Neuron (in vitro differentiated cells): Measurements from ENCODE around the gene ACTN3.

ENCODE experiments used
- H2AFZ ChIP-seq: one replicate; pipeline ENCODE4 v1.6.1; 2013; ENCODE audit warnings: low read depth, mild to moderate bottlenecking, inconsistent platforms, low read length, moderate library complexity
- H3K27me3 ChIP-seq: one replicate; pipeline ENCODE4 v1.6.1; 2013; ENCODE audit warnings: low read length; ENCODE audit not compliant: insufficient read depth
- H3K36me3 ChIP-seq: one replicate; pipeline ENCODE4 v1.6.1; 2013; ENCODE audit warnings: low read length; ENCODE audit not compliant: insufficient read depth
- H3K4me1 ChIP-seq: one replicate; pipeline ENCODE4 v1.6.1; 2013; ENCODE audit warnings: low read length; ENCODE audit not compliant: insufficient read depth
- H3K4me3 ChIP-seq: 2 replicates; pipeline ENCODE4 v1.5.1; 2013; ENCODE audit warnings: mild to moderate bottlenecking, low read length, moderate library complexity
- H3K9me3 ChIP-seq: one replicate; pipeline ENCODE4 v1.6.1; 2013; ENCODE audit warnings: low read length

Gene ACTN3

GRCh38 chr11:66546368-66546965 lies at the start of gene ACTN3:
Gene ACTN3 (plus strand): TSS chr11:66546903. CDS start chr11:66546938, 35 bp downstream.
- Histone ChIP-seq H3K4me3 (peak within 1 kb of the TSS; percentile 80), H2AFZ (peak within 1 kb of the TSS; percentile 94), H3K27me3 (no peaks in the 10 kb centered on the region), H3K9me3 (no peaks in the 10 kb centered on the region), H3K4me1 (peaks cover 30% of the 10 kb centered on the region), H3K36me3 (peaks cover 8% of the 10 kb centered on the region)

- no peak overlapping the region for H2AFZ ChIP-seq
- no peaks in the 10 kb centered on the region for H3K9me3 ChIP-seq
- peaks cover 48% of the 10 kb centered on the region for H3K36me3 ChIP-seq
- H3K4me3 ChIP-seq, result no peak overlapping the region
- H3K4me1 ChIP-seq, result no peaks in the 10 kb centered on the region
- H3K27me3 ChIP-seq, result no peaks in the 10 kb centered on the region
These were observed 49.5 kb upstream of the ACTN3 start for GRCh38 chr11:66497206-66497605.

GRCh38 chr11:66498506-66498905 lies 48.2 kb upstream of the ACTN3 start:
- H3K27me3 ChIP-seq, result no peaks in the 10 kb centered on the region
- no peaks in the 10 kb centered on the region for H3K9me3 ChIP-seq
- H3K4me1 ChIP-seq, result no peaks in the 10 kb centered on the region
- H3K36me3 ChIP-seq, result peaks cover 38% of the 10 kb centered on the region
- no peak overlapping the region for H3K4me3 ChIP-seq
- H2AFZ ChIP-seq, result no peak overlapping the region

GRCh38 chr11:66505276-66505816 lies 41.4 kb upstream of the ACTN3 start:
- Histone ChIP-seq H3K9me3 (no peaks in the 10 kb centered on the region), H3K4me3 (no peak overlapping the region), H3K27me3 (no peaks in the 10 kb centered on the region), H2AFZ (no peak overlapping the region), H3K4me1 (no peaks in the 10 kb centered on the region), H3K36me3 (peaks cover 22% of the 10 kb centered on the region)

GRCh38 chr11:66509131-66509561 lies 37.6 kb upstream of the ACTN3 start:
- Histone ChIP-seq H3K27me3 (no peaks in the 10 kb centered on the region), H2AFZ (no peak overlapping the region), H3K9me3 (no peaks in the 10 kb centered on the region), H3K4me3 (no peak overlapping the region), H3K36me3 (peaks cover 30% of the 10 kb centered on the region), H3K4me1 (peaks cover 4% of the 10 kb centered on the region)

GRCh38 chr11:66510271-66510989 lies 36.3 kb upstream of the ACTN3 start, which contains the start of gene BBS1:
Gene BBS1 (plus strand): TSS chr11:66510635. CDS start chr11:66510660, 25 bp downstream.
- no peaks in the 10 kb centered on the region for H3K9me3 ChIP-seq
- peaks cover 4% of the 10 kb centered on the region for H3K4me1 ChIP-seq
- peak within 1 kb of the TSS; percentile 88 for H3K4me3 ChIP-seq
- peaks cover 35% of the 10 kb centered on the region for H3K36me3 ChIP-seq
- H3K27me3 ChIP-seq, result no peaks in the 10 kb centered on the region
- H2AFZ ChIP-seq, result peak within 1 kb of the TSS; percentile 78

GRCh38 chr11:66510990-66511339 lies 35.7 kb upstream of the ACTN3 start:
- Histone ChIP-seq H3K4me3 (peak overlapping the region; percentile 88), H2AFZ (peak overlapping the region; percentile 78), H3K9me3 (no peaks in the 10 kb centered on the region), H3K36me3 (peaks cover 38% of the 10 kb centered on the region), H3K27me3 (no peaks in the 10 kb centered on the region), H3K4me1 (peaks cover 4% of the 10 kb centered on the region)

GRCh38 chr11:66523611-66524010 lies 23.1 kb upstream of the ACTN3 start:
- Histone ChIP-seq H2AFZ (no peak overlapping the region), H3K9me3 (no peaks in the 10 kb centered on the region), H3K27me3 (no peaks in the 10 kb centered on the region), H3K4me1 (no peaks in the 10 kb centered on the region), H3K36me3 (peaks cover 46% of the 10 kb centered on the region), H3K4me3 (no peak overlapping the region)

GRCh38 chr11:66524304-66525040 lies 22.2 kb upstream of the ACTN3 start:
- H3K4me1 ChIP-seq, result no peaks in the 10 kb centered on the region
- H2AFZ ChIP-seq, result no peak overlapping the region
- no peaks in the 10 kb centered on the region for H3K27me3 ChIP-seq
- H3K36me3 ChIP-seq, result peaks cover 44% of the 10 kb centered on the region
- H3K9me3 ChIP-seq, result no peaks in the 10 kb centered on the region
- H3K4me3 ChIP-seq, result no peak overlapping the region

GRCh38 chr11:66529069-66529468 lies 17.6 kb upstream of the ACTN3 start:
- Histone ChIP-seq H3K4me3 (no peak overlapping the region), H3K36me3 (peaks cover 17% of the 10 kb centered on the region), H3K27me3 (no peaks in the 10 kb centered on the region), H3K9me3 (no peaks in the 10 kb centered on the region), H2AFZ (no peak overlapping the region), H3K4me1 (no peaks in the 10 kb centered on the region)

GRCh38 chr11:66529655-66530054 lies 17.0 kb upstream of the ACTN3 start:
- H3K27me3 ChIP-seq, result no peaks in the 10 kb centered on the region
- no peaks in the 10 kb centered on the region for H3K9me3 ChIP-seq
- H2AFZ ChIP-seq, result no peak overlapping the region
- no peaks in the 10 kb centered on the region for H3K4me1 ChIP-seq
- no peak overlapping the region for H3K4me3 ChIP-seq
- H3K36me3 ChIP-seq, result peaks cover 14% of the 10 kb centered on the region

GRCh38 chr11:66530927-66531709 lies 15.6 kb upstream of the ACTN3 start:
- Histone ChIP-seq H3K9me3 (no peaks in the 10 kb centered on the region), H3K4me1 (no peaks in the 10 kb centered on the region), H3K4me3 (no peak overlapping the region), H2AFZ (no peak overlapping the region), H3K36me3 (peaks cover 21% of the 10 kb centered on the region), H3K27me3 (no peaks in the 10 kb centered on the region)
